HUDEP-2 (cell line): ENCODE results near the gene ME1.

Experiments
- DNase-seq, 76 experiments: peaks; one replicate each; lab custom pipeline; 2025; ENCODE audit not compliant: unreplicated experiment in 76 of 76; lab: John Stamatoyannopoulos, UW

The ME1 gene

GRCh38 chr6:83433177-83433576 lies 2.3 kb upstream of the ME1 start:
- DNase-seq, result no peak

- no peak for DNase-seq
Measured at GRCh38 chr6:83432636-83433035, 1.8 kb upstream of the ME1 start.

- peak in 3 of 76 experiments; percentile 37 to 43 (median 38) for DNase-seq
Measured at GRCh38 chr6:83431545-83432155, 799 bp upstream of the ME1 start.

GRCh38 chr6:83429857-83430610 lies 817 bp downstream of the ME1 start:
- peak in 35 of 76 experiments; percentile 2 to 47 (median 24) for DNase-seq

GRCh38 chr6:83429269-83429668 lies 1.6 kb downstream of the ME1 start:
- DNase-seq, result no peak

GRCh38 chr6:83424392-83425018 lies 6.3 kb downstream of the ME1 start:
- DNase-seq, result no peak

GRCh38 chr6:83417880-83418663 lies 12.8 kb downstream of the ME1 start:
- peak in 22 of 76 experiments; percentile 6 to 52 (median 27) for DNase-seq

- no peak for DNase-seq
Measured at GRCh38 chr6:83413068-83413467, 17.8 kb downstream of the ME1 start.

GRCh38 chr6:83411731-83412130 lies 19.1 kb downstream of the ME1 start:
- no peak for DNase-seq

- DNase-seq, result no peak
Measured at GRCh38 chr6:83403191-83403590, 27.7 kb downstream of the ME1 start.

GRCh38 chr6:83389606-83390005 lies 41.2 kb downstream of the ME1 start:
- DNase-seq, result no peak

GRCh38 chr6:83385473-83385872 lies 45.4 kb downstream of the ME1 start:
- no peak for DNase-seq

- DNase-seq, result no peak
Measured at GRCh38 chr6:83384751-83385150, 46.1 kb downstream of the ME1 start.

GRCh38 chr6:83381949-83382348 lies 48.9 kb downstream of the ME1 start:
- DNase-seq, result no peak

- DNase-seq, result no peak
Measured at GRCh38 chr6:83378621-83379388, 52.0 kb downstream of the ME1 start.

- DNase-seq, result no peak
Measured at GRCh38 chr6:83371423-83371822, 59.4 kb downstream of the ME1 start.

GRCh38 chr6:83370567-83370966 lies 60.3 kb downstream of the ME1 start:
- DNase-seq, result no peak

GRCh38 chr6:83369692-83370091 lies 61.2 kb downstream of the ME1 start:
- DNase-seq, result no peak

GRCh38 chr6:83368577-83368976 lies 62.3 kb downstream of the ME1 start:
- DNase-seq, result no peak

- no peak for DNase-seq
Measured at GRCh38 chr6:83367104-83367503, 63.7 kb downstream of the ME1 start.
